ENCODE measurements around the gene ETS1. TPM values are rescaled to one million over a fixed set of nuclear protein-coding genes. Genes with fewer than 3 reads are reported as not detected.
"Not testable (repeated sequence)": the region's sequence is repeated elsewhere in the genome, so short reads cannot be mapped to it uniquely, and the experiment has no call there.

The ETS1 gene
- total RNA-seq, 1 donor from 2014 or later: 24.6 TPM

GRCh38 chr11:128467610-128468041, 119.7 kb downstream of the ETS1 start:
- DNase-seq (ENCODE audit: low spot score): peak; percentile 72

DNA sequence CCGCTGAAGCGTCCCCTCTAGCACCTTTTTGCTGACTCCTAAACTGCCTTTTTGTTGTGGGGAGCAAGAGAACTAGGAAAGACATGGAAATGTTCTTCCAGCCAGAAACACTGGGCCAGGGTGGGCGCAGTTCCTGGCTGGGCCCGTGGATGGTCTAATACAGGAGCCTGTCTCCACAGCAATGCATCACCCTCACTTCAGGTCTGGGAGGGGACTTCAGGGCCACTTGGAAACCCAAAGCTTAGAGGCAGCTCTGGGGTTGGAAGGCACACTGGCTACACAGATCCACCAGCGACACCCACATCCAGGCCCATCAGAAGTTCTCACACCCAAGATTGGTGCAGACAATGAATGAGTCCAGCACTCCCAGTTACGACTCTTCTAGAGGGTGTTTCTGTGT, 120.3 kb downstream of the ETS1 start:
- no peak for DNase-seq (ENCODE audit: low spot score)

DNA sequence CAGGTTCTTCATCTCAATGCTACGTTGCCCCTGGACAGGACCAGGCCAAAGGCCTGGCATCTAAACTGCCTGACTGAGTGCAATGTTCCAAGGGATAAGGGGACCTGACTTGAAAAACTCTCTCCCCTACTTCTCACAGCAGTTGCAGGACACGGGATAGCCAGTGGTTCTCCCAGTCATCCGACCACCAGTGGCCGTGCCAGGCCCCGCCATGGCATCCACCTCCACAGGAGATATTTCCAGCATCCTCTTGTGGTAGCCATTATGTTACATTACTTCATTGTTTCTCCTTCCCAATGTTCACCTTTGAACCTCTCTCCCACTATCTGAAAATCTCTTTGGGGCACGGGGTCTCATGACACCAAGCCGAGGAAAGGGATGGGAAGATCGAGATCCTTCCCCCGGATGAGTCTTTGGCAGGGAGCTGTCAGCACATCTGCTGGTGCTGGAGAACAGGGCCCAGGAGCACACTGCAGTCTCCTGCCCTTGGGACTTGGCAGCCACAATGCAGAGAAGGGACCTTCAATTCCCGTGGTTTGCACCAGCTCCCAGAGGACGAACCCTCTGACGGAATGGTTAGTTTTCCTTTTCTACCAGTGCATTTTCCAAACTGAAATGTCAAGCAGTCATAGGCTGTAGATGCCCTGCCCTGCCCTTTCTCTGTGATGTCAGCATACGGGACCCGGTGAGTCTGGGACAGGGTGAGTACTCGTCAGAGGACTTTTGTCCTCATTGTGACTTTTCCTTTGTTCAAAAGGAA, 121.2 kb downstream of the ETS1 start:
- DNase-seq (ENCODE audit: low spot score): no peak

GRCh38 chr11:128465531-128465930, 121.8 kb downstream of the ETS1 start:
- no peak for DNase-seq (ENCODE audit: low spot score)

DNA sequence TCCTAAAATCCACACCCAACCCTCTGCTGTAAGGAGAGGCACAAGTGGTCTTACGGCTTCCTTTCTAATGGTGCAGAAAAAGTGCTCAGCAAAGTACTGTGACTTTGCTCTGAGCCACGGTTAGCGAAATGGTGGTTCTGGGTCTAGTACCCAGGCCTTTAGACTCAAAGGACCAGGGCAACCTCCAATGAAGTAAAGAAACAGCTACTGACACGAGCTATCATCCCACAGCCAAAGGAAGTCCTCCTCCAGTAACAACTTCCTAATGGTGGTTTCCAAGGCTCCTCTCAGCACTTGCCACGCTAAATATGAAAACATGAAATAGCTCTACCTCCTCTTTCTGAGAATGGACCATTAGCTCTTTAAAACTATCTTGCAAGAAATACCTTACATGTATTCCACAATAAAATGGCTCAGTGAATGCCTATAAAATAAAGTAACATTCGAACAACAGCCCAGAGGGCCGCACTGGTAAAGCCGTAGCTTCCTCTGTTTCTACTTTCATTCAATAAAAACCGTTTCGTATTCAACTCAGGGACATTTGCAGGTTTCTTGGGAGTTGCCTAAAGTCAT, 122.4 kb downstream of the ETS1 start:
- no peak for DNase-seq (ENCODE audit: low spot score)

- DNase-seq (ENCODE audit: low spot score): no peak
Measured at GRCh38 chr11:128463979-128464378, 123.4 kb downstream of the ETS1 start.

DNA sequence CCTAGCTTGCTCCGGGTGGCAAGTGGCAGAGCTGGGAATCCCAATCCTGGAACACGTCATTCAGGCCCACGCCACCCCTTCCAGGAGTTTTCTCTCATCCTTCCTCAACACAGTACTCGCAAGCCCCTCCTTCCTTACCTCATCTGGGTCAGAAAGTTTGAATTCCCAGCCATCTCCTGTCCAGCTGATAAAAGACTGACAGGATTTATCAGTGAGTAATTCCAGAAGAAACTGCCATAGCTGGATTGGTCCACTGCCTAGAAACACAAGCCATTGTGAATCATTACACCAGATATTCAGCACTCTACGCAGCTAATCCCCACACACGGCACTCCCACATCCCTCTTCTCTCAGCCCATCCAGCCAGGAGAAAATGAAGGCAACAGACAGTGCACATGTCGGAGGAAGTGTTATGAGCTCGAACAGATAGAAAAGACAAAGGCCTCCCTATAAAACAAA, 124.0 kb downstream of the ETS1 start:
- DNase-seq (ENCODE audit: low spot score): peak; percentile 96

GRCh38 chr11:128462922-128463321, 124.4 kb downstream of the ETS1 start:
- DNase-seq (ENCODE audit: low spot score): no peak

DNA sequence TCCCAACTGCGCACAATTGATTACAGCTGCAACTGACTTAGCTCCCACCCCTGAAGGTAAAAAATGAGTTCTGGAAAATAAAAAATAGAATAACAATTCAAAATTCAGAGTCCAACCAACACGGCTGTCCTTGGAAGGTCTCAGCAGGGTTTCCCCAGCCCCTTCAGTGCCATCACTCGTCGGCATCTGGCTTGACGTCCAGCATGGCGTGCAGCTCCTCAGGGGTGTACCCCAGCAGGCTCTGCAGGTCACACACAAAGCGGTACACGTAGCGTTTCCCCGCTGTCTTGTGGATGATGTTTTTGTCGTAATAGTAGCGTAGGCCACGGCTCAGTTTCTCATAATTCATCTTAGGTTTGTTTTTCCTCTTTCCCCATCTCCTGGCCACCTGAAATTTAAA, 125.2 kb downstream of the ETS1 start:
- DNase-seq (ENCODE audit: low spot score): no peak

GRCh38 chr11:128458321-128458720, 129.0 kb downstream of the ETS1 start:
- no peak for DNase-seq (ENCODE audit: low spot score)

- no peak for DNase-seq (ENCODE audit: low spot score)
Measured at GRCh38 chr11:128457874-128458273, 129.5 kb downstream of the ETS1 start.

- no peak for DNase-seq (ENCODE audit: low spot score)
Measured at GRCh38 chr11:128456566-128457268, 130.6 kb downstream of the ETS1 start.

DNA sequence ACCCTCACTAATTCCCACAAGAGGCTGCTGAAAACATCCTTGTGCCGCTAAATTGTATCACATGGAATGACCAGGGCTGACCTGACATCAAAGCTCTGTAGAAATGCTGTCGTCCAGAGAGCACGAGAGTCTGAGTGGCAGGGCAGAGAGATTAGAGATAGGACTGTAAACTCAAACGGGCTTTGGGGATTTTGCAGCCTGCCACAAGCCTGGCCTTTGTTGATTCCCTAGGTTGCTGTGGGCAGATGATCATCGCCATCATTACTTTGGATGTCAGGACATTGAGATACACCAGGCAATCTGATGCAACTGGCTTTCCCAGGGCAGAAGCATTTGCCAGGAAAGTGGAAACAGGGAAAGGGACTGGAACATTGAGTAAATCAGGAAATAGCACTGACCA, 131.6 kb downstream of the ETS1 start:
- DNase-seq (ENCODE audit: low spot score): no peak

GRCh38 chr11:128453444-128454336, 133.7 kb downstream of the ETS1 start:
- peak; percentile 93 for DNase-seq (ENCODE audit: low spot score)

DNA sequence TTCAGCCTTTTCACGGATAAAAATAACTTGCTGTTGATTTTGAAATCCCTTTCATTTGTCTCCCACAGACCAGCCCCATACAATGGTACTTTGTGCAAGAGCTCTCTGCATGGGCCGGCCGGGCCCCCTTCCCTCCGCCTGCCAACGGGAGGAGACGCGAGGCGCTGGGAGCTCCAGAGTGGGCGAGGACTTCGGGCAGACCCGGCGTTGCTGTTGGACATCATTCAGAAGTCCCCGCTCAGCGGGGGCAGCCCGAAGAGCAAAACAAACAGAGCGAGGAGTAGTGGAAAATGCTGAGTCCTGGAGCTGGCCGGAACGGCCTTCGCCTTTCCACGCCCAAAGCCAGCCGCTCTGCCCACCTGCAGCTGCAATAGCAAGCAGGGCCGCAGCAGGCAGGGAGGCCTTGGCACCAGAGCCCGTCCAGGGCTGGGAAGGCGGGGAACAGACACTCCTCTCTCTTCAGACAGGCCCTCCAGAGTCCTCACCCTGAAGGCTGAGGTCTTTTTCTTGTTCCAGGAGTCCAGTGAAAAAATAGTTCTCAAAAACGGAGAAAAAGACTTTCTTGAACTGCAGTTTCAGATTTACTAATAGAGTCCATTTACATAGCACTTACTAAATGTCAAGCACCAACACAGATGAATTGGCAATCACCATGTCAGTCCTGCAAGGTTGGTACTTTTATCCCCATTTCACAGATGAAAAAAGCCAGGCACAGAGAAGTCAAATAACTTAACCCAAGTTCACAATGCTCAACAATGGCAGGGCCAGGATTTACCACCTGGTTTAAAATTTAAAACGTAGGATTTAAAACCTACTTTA, 135.5 kb downstream of the ETS1 start:
- DNase-seq (ENCODE audit: low spot score): no peak

DNA sequence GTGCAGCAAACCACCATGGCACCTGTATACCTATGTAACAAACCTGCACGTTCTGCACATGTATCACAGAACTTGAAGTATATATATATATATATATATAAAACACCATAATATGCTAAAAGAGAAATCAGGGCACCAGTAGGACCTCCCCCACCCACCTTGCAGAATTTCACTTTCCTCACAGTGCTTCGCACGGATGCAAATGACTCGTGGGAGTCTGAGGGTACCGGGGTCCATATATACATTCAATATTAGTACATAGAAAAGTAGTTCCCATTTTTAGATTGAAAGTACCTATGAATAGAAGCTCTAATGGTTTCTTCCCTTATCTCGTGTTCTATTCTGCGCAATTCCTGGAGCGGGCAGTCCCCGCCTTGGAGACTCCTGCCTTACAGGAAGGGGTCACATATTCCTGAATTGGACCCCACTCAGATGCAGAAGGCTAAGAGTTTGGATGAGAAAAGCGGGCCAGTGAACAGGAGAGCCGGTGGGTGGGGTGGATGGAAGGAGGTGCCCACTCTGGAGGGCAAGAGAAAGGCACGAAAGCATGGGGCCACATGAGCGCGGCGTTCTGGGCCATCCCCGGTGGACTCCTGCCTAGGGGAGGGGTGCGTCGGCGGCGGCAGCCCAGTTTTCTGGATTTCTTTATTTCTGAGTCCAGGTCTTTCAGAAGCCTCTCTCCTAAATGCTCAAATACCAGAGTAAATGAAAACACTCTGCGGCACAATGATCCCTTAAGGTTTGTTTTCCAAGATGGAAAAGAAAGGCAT, 136.3 kb downstream of the ETS1 start:
- DNase-seq (ENCODE audit: low spot score): no peak

DNA sequence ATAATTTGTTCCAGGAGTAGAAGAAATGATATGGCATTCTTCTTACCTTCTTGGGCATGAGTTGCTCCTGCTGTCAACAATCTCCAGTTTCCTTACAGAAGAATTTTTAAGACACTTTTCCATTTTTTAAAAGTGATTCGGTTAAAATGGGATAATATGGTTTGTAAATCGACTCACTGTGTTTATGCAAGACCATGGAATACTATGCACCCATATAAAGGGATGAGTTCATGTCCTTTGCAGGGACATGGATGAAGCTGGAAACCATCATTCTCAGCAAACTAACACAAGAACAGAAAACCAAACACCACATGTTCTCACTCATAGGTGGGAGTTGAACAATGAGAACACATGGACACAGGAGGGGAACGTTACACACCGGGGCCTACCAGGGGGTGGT, 136.9 kb downstream of the ETS1 start:
- DNase-seq (ENCODE audit: low spot score): not testable (repeated sequence)

DNA sequence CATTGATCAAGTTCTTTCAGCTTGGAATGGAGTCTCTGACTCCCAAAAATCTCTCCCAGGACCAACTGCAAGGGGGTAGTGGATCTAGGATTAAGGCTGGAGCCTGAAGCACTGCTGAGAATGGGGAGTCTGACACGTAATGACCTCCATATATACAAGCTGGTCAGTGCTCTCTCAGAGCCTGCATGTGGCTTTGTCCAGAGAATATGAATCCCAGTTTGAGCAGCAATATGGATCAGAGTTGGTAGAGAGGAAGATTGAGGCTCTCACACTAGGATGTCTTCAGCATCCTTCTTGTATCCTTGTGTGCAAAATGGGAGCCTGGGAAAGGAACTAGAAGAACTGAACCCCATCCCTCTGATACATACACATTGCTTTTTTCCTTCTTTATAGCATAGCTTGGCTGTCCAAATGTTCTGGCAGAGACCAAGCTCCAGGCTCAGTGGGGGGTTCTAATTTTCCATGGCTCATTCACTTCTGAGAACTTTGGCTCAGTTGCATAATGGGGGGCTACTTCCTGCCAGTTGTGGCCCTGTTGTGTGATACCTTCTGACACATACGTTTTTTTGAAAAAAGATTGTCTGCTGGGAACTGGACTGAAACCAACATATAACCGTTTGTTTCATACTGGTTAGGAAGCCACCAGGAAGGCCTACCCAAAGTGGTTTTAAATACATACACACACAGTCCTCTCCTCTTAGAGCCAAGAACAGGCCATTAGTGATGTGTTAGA, 138.2 kb downstream of the ETS1 start:
- DNase-seq (ENCODE audit: low spot score): no peak

DNA sequence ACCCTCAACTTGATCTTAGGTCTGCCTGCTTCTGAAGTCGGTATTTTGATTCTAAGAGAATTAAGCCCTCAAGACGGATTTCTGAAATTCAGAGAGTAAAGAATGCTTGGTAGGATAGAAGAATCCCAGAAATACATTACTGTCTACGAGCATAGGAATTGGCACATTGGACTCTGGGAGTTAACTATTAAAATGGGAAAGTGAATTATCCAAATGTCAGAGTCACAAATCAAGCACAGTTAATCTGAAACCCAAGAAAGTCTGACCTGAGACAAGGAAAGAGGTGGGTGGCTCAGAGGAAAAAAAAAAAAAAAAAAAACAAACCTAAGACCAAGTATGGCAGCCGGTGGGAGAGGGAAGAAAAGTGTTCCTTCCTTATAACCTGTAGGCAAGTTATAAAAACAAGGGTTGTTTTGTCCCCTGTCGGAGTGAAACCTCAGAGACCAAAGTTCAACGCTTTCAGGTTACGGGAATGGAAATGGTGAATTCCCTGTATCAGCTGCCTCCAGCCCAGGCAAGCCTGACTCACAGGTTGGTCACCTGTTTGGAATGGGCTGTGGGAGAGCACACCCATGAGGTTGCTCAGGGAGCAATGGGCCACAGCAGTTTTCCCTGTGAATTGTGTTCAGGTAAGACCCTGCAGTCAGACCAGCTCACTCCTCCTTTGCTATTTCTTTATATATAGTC, 139.0 kb downstream of the ETS1 start:
- DNase-seq (ENCODE audit: low spot score): no peak
